AG09319 (cell line): Measurements from ENCODE around the gene SAFB.

ENCODE experiments used
- DNase-seq: peaks from one replicate; pipeline ENCODE4 v3.0.0-alpha.2; 2010; ENCODE audit warnings: low read depth; ENCODE audit errors: extremely low read depth
- CTCF ChIP-seq: IDR thresholded peaks from 2 replicates; pipeline ENCODE4 v1.5.1; 2011; ENCODE audit warnings: low read depth, mild to moderate bottlenecking, inconsistent platforms, low read length, moderate library complexity

The SAFB gene

GRCh38 chr19:5590151-5590864 lies 32.6 kb upstream of the SAFB start:
- no peak for TF ChIP-seq CTCF

GRCh38 chr19:5590865-5591154 lies 32.1 kb upstream of the SAFB start:
- DNase-seq: no peak
- TF ChIP-seq CTCF: no peak

More at GRCh38 chr19:5590151-5590864, 32.6 kb upstream of the SAFB start:
- DNase-seq: no peak

- DNase-seq: no peak
- TF ChIP-seq CTCF: no peak
These were observed 31.4 kb upstream of the SAFB start for GRCh38 chr19:5591476-5591875.

- no peak for TF ChIP-seq CTCF
These were observed 30.1 kb upstream of the SAFB start for GRCh38 chr19:5592531-5593342.

GRCh38 chr19:5593343-5594255 lies 29.3 kb upstream of the SAFB start:
- no peak for DNase-seq
- no peak for TF ChIP-seq CTCF

More at GRCh38 chr19:5592531-5593342, 30.1 kb upstream of the SAFB start:
- DNase-seq: no peak

GRCh38 chr19:5594521-5594950 lies 28.3 kb upstream of the SAFB start:
- no peak for TF ChIP-seq CTCF
- no peak for DNase-seq
